Cerebellar nuclear complex (tissue), 1 donor: ENCODE measurements around the gene IDNK.
"Not testable (repeated sequence)": the region's sequence is repeated elsewhere in the genome, so short reads cannot be mapped to it uniquely, and the experiment has no call there.

ENCODE experiments used
- DNase-seq, 2 experiments: peaks; one replicate each; lab custom pipeline; 2025; lab: John Stamatoyannopoulos, UW

The IDNK gene

DNA sequence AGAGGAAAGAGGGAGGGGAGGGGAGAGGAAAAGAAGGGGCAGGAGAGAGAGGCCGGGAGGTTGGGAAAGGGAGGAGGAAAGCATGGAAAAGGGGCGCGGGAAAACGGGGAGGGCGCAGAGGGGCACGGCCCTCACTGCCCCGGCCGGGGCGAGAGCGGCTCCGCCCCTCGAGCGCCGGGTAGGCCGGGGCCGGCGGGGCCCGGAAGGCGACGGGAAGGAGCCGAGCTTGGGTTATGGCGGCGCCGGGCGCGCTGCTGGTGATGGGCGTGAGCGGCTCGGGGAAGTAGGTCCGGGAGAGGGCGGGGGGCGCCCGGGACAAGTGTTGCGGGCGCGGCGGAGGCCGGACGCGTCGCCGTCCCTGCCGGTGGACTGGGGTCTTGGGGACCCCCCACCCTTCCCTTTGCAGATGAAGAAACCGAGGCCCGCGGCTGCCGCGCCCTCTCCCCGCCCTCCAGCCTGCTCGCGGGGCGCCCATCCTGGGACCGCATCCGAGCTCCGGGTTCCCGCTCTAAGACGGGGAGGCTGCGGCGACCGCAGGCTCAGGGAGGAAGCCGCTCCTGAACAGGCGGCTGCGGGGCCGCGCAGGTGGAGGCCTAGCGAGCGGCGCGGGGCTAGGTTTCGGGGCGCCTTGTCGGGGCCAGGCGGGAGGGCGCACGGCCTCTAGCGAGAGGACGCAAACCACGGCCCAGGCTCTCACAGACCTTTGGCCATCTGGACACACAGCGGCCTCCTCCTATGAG, at the start of gene IDNK:
Gene IDNK, plus strand, starts transcription at position 205 of the 740 bp plus-strand sequence. Its CDS starts 29 bp downstream, at position 234.
- DNase-seq, result peak in 1 of 2 experiments; percentile 23

DNA sequence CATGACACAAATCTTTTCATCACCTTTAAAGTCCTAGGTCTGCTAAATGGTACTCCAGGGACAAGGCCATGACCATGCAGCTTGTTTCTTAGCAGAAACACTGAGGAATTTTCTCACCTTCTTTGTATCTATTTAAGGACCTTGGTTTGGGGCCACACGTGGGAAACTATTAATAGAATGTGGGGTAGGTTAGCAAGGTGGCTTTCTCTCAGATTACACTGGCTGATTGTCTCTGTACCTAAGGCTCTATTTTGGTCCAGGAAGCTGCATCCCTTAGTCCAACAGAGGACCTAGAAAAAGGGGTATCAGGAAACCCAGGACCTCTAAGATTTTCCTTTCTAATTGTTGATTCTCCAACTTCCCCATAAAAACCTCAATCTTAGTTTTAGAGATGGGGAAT, 48.5 kb upstream of the IDNK start:
- no peak for DNase-seq

DNA sequence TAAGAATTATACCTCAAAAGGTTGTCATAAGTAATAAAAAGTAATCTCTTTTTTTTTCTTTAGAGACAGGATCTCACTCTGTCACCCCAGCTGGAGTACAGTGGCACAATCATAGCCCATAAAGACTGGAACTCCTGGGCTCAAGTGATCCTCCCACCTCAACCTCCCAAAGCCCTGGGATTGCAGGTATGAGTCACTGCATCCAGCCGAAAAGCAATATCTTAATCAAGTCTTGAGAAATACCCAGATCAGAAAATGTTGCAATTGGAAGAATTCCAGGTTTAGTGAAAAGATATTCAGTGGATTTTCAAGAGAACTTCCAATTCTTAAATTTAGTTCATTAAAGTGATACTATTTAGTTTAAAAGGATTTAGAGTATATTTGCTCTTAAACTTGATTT, 40.9 kb upstream of the IDNK start:
- DNase-seq, result no peak

DNA sequence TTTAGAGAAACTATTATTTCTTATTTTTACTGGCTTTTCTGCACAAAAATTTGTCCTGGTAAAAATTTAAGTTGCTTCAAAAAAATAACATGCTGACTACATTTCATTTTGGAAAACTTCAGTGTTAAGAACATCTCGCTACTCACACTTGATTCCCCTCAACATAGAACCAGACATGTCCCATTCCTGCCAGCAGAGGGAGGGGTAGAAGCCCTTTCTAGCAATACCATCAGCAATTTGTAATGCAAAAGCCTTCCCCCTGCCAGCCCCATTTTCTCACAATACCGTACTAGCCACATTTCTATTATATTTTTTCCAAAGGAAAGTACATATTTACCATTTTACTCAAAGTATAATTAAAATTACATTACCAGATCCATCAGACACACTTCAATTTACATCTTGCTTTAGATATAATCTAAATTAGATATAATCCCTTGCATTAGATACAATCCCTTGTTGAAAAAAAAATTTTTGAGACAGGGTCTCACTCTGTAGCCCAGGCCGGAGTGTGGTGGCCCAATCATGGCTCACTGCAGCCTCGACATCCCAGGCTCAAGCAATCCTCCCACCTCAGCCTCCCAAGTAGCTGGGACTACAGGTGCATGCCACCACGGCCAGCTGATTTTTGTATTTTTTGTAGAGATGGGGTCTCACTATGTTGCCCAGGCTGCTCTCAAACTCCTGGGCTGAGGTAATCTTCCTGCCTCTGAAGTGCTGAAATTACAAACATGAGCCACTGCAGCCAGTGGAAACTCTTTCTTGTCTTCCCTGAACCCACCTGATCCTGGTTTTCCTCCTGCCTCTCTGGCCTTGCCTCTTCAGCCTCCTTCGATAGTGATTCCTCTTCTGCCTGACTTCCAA, 39.6 kb upstream of the IDNK start:
- DNase-seq, result no peak

DNA sequence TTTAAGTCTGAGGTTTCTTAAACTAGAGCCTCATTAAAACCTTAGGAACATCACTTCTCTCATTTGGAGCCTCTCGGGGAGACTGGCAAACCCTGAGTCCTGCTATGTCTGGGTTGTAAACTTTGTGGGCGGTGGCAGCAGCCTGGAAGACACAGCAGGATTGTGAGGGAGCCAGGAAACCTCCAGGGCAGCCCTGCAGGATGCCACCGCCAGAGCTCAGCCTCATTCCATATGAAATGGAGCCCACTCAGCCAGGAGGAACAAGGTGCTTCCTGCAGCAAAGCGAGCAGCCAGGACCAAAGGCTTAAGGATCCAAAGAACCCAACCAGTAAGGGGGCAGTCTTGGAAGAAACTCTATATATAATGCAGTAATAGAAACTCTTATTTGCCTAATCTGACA, 37.9 kb upstream of the IDNK start:
- no peak for DNase-seq

DNA sequence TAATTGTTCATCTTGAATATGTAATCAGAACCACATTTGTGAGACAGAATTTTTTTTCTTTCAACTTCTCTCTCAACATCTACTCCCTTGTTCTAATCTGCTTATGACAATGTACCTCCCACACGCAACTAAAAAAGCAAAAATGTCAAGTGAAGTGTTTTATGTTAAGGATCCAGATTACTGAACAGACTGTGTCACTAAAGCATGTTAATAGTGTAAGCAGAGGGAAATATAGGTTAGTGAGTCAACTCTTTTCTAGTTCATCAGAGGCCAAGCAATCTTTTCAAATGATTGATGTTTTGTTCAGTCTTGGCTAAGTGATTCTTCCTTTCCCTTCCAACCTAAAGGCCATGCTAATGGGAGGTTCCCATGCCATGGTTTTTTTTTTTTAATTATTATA, 34.7 kb upstream of the IDNK start:
- no peak for DNase-seq

DNA sequence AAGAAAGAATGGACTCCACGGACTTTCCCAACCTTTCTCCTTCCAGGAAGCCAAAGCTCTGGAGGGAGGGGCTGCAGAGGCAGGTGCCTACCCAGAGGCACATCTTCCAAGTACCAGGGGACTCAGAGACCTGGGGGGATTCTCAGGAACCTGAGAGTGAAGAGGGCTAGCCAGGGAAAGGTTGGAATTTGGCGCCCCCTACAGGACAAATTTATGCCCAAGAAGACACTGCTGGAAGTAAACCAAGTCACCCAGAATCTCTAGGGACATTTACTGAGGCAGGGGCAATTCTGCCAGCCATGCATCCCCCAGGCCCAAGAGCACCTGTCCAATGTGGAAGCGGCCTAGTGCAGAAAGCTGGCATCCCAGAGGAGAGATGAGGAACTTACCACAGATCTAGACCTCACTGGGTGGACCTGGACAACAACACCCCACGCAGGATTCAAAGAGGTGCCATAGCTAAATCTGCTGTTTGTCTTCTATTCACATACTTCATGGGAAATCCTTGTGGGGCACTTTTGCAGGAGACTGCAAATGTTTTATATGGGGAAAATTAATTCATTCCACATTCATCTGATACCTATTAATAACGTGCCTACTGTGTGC, 25.9 kb upstream of the IDNK start:
- DNase-seq, result no peak

DNA sequence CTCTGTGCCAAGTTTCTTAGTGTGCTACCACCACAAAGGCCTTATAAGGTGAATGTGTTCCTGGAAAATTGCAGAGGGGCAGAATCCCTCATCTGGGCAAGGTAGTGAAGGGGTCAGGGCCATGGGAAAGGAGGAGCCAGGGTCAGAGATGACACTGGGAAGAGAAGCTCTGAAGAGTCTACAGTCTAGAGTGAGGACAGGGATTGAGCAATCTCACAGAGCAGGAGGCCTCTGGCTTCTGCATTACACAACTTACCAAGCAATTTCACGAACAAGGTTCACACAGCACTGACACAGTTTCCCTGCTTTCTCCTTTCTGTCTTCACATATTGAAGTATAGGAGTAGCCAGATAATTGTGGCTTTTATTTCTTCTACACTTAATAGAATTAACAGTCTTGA, 24.5 kb upstream of the IDNK start:
- no peak for DNase-seq

DNA sequence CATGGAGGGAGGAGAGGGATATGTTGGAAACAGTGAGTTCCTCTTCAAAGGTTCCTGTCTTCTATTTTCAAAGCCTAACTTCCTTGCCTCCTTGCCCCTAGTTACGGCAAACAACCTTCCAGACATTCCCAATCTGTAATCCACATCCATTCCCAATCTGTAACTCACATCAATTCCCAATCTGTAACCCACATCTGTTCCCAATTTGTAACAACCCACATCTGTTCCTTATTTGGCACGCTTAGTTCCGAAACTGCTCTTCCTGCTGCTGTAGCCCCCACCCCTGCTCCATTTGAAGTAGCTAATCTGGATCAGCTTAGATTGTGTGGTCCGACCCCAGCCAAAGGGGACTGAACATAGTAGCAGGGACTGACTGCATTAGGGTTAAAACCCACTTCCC, 23.9 kb upstream of the IDNK start:
- no peak for DNase-seq

DNA sequence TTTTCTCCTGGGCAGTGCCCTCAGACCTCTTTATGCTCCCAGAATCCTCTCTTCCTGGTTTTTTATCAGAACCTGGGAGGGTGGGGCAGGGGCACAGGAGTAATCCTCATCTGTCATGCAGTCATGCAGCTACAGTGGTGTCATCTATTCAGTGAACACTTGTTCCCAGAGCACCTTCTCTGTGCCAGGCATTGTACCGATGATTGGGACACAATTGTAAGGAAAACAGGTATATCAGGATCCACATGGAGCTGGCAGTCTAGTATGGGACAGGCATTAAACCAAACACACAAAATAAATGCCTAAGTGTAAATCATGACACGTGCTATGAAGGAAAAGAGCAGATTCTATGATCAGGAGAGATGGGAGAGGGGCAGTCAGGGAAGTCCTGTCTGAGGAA, 21.5 kb upstream of the IDNK start:
- no peak for DNase-seq

DNA sequence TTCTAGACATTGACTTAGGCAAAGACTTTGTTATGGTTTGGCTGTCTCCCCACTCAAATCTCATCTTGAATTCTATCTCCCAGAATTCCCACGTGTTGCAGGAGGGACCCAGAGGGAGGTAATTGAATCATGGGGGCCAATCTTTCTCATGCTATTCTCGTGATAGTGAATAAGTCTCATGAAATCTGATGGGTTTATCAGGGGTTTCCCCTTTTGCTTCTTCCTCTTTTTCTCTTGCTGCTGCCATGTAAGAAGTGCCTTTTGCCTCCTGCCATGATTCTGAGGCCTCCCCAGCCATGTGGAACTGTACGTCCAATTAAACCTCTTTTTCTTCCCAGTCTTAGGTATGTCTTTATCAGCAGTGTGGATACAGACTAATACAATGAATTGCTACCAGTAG, 15.3 kb upstream of the IDNK start:
- not testable (repeated sequence) for DNase-seq

DNA sequence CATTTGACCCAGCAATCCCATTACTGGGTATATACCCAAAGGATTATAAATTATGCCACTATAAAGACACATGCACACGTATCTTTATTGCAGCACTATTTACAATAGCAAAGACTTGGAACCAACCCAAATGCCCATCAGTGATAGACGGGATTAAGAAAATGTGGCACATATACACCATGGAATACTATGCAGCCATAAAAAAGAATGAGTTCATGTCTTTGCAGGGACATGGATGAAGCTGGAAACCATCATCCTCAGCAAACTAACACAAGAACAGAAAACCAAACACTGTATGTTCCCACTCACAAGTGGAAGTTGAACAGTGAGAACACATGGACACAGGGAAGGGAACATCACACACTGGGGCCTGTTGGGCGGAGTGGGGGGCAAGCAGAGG, 9.6 kb upstream of the IDNK start:
- DNase-seq, result not testable (repeated sequence)

DNA sequence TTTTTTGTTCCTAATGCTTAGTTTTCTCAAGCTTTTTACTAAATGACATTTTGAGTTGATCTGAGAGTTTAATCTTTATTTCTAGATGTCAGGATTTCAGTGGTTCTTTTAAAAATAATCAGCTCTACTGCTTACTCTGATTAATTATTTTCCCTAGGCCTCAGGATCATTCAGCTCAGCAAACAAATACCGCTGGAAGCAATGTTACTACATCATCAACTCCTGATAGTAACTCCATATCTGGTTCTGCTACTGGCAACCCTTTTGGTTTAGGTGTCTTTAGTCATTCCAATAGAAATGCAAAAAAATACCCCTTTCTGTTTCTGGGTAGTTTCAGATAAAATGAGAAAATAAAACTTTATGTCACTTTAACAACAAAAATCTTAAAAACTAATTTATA, 5.6 kb upstream of the IDNK start:
- DNase-seq, result no peak

DNA sequence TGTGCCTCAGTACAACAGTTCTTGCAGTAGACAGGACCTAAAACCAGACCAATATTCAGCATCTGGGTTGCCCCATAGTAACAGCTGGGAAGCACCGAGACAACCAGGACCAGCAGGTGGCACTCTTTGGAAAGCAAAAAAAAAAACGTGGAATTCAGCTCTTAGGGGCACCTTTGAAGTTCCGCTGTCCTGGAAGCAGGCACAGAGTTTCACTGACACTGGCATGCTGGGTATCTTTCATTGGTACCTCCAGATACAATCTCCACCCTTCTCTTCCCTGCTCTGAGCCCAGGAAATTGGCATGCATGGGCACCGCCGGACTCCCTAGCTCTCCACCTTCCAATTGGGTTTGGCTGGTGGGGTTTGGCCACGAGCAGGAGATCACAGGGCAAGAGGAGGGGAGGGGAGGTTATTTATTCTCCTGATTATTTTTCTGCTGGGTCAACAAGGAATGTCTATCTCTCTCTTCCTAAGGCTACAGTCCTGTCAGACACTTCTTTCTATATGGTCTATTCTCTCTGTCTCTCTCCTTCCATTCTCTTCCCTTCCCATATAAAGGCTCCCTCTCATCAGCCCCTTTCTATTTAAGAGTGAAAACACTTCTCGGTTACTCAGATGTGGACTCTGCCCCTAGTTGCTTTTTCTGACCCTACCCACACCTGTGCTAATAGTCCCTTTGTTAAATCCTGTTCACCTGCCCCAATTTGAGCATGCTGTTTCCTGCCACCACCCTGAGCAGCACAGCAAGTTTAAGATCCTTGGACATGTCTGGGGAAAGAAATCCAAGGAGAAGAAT, 1.9 kb upstream of the IDNK start:
- DNase-seq, result no peak

DNA sequence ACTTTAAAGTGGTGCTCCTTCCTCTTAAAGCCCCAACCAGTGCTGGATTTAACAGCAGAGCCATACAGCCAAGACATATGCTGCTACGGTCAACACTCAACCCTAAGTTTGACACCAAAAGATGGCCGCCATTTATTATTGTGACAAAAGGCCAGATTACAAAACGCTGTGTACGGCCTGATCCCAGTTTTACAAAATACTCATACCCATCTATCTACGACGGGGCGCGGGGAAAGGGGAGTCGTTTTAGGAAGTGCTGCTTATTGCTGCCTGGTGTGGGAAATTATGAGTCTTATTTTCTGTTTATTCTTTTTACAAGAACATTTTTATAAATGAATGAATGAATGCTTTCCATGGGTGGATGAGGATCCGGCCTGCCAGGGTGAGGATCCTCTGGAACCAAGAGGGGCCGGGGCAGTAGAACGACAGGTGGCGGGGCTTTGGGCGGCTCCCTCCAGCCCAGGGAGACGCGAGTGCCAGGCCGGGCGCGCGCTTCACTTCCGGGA, 457 bp upstream of the IDNK start:
- no peak for DNase-seq

DNA sequence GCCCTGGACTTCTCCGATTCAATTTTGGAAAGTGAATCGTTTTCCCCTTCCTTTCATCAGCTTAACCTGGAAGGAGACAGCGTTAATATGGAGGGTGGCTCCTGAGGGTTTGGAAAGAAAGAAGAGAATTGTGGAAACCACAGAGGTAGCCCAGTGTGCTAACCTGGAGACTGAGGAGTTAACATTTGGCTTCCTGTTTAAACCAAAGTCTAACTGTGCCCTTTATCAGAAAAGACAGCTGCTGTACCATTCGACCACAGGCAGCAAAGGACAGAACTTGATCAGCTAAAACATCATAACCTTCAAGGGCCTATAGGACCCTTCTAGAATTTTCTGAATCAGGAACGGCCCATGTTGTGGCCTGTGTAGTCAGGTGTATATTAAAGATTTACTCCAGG, 735 bp downstream of the IDNK start:
- DNase-seq, result no peak

DNA sequence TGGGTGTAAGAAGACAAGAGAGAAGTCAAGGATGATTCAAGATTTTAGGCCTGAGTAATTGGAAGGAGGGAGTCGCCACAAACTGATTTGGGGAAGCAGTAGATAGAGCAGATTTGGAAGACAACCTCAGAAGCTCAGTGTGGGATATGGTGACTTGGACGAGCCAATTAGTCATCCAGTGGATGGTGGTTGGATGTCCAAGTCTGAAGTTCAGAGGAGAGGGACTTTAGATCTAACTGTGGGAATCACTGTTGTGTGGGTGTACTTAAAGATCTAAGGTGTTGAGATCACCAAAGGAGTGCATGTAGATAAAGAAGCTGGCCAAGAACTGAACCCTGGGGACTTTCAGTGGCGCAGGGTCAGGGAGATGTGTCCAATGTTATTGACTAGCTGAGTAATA, 2.2 kb downstream of the IDNK start:
- no peak for DNase-seq

DNA sequence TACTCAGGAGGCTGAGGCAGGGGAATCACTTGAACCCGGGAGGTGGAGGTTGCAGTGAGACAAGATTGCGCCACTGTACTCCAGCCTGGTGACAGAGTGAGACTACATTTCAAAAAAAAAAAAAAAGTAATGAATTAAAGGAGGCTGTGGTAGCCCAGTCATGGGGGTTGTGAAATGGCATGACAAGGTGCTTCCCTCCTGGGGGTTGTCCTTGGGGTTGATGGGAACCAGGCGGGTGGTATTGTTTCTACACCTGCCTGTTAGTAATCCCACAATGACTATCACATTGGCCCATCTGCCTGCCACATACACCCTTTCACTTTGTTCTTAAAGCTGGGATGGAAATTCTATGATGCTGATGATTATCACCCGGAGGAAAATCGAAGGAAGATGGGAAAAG, 5.6 kb downstream of the IDNK start:
- DNase-seq, result no peak

DNA sequence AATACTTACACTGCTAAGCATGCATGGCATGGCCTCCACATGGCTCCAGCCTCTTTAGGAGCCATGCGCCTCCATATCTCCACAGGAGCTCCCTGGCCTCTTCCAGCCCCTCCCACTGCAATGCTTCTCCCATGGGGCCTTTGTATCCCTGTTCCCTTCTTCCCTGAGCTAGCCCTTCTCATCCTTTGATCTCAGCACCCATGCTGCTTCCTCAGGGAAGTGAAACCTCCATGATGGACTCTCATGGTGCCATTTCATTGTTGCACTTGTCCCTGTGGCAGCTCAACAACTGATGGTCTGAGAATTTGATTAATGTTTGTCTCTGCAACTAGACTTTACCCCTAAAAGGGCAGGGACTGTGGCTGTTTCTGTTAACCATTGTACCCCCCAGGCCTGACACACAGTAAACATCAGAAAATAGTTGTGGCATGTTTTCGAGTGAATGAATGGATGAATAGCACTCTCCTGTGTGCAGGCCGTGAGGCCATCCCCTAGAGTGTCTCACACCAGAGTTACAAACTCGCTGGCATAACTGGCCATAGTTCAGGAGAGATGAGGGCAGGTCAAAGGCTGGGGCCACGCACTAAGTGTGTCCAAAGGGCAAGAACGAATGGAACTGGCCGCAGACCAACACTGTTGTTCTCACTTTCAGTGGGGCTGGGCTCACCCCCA, 6.6 kb downstream of the IDNK start:
- no peak for DNase-seq

DNA sequence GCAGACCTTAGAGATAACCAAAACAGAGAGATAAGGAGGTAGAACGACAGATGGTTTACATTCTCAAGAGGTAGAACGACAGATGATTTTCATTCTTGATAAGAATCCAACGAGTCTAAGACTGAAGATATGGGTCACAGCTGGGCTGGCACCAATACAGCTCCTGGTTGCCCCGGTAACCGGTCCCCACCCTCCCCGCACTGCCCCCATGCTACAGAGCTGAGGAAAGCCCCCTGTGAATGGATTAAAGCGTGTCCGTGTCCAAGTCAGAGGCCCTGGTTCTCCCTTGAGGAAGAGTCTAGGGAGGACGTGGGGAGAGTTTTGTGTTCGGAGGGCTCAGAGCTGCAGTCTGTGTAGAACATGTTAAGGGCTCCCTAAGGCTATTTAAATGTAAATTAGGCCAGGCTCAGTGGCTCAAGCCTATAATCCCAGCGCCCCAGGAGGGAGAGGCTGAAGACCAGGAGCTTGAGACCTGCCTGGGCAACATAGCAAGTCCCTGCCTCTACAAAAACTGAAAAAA, 8.1 kb downstream of the IDNK start:
- DNase-seq, result no peak

DNA sequence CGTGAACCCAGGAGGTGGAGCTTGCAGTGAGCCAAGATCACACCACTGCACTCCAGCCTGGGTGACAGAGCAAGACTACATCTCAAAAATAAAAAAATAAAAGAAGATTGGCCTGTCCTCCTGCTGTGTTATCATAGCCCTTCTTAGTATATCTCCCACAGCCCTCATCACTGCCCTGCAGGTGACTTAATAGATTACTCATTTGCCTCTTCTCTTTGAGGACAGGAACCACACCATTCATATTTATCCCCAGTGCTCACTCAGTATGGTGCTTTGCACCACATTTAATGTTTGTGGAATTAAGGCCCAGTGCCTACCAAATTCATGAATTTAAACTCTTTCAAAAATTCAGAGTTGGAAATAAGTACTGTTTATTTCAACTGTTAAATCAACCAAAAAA, 10.3 kb downstream of the IDNK start:
- DNase-seq, result no peak
